Neural cell (in vitro differentiated cells): Measurements from ENCODE around the gene STK38. TPM values are rescaled to one million over a fixed set of nuclear protein-coding genes. Genes with fewer than 3 reads are reported as not detected.

ENCODE experiments used
- H2AFZ ChIP-seq: fragments of 200-600, 300-800 bp; sonication (generic), shearing (Covaris generic); 2 replicates; pipeline ENCODE4 v1.6.0; 2014; ENCODE audit warnings: low read depth, mild to moderate bottlenecking, antibody characterized with exemption, low read length, moderate library complexity
- H3F3A ChIP-seq: fragments of 200-600 bp; shearing (Covaris generic); 2 replicates; pipeline ENCODE4 v1.6.1; 2016; ENCODE audit warnings: mild to moderate bottlenecking, moderate library complexity, mixed read lengths, antibody characterized with exemption, low read length; ENCODE audit not compliant: insufficient read depth, poor library complexity, severe bottlenecking
- H3K27ac ChIP-seq: fragments of 200-600, 300-800 bp; sonication (generic), shearing (Covaris generic); 2 replicates; pipeline ENCODE4 v1.5.1; 2014; ENCODE audit warnings: mild to moderate bottlenecking, low read length, moderate library complexity
- H3K27me3 ChIP-seq: fragments of 300-800, 200-600 bp; sonication (generic), shearing (Covaris generic); 2 replicates; pipeline ENCODE4 v1.6.0; 2014; ENCODE audit warnings: mild to moderate bottlenecking, low read depth, low read length, moderate library complexity; ENCODE audit not compliant: insufficient read depth
- H3K36me3 ChIP-seq: fragments of 300-800, 200-600 bp; sonication (generic), shearing (Covaris generic); 2 replicates; pipeline ENCODE4 v1.5.1; 2014; ENCODE audit warnings: mild to moderate bottlenecking, antibody characterized with exemption, low read length, moderate library complexity; ENCODE audit not compliant: insufficient read depth
- H3K4me2 ChIP-seq: fragments of 300-800, 200-600 bp; sonication (generic), shearing (Covaris generic); 2 replicates; pipeline ENCODE4 v1.6.0; 2014; ENCODE audit warnings: mild to moderate bottlenecking, low read length
- H3K4me3 ChIP-seq: fragments of 300-800, 200-600 bp; sonication (generic), shearing (Covaris generic); 2 replicates; pipeline ENCODE4 v1.5.1; 2014; ENCODE audit warnings: mild to moderate bottlenecking, low read length, moderate library complexity
- H3K79me2 ChIP-seq: fragments of 200-600 bp; shearing (Covaris generic); replicated peaks from 2 replicates; pipeline ENCODE4 v1.6.0; 2014; ENCODE audit warnings: mild to moderate bottlenecking, low read length, moderate library complexity; ENCODE audit not compliant: insufficient read depth
- H3K9ac ChIP-seq: fragments of 300-800, 200-600 bp; sonication (generic), shearing (Covaris generic); 2 replicates; pipeline ENCODE4 v1.6.1; 2016; ENCODE audit warnings: mild to moderate bottlenecking, low read length, mixed read lengths
- H3K9me2 ChIP-seq: fragments of 200-600 bp; shearing (Covaris generic); 2 replicates; pipeline ENCODE4 v1.6.1; 2016; ENCODE audit warnings: mild to moderate bottlenecking, low read length, mixed read lengths; ENCODE audit not compliant: insufficient read depth
- H3K9me3 ChIP-seq: fragments of 200-600, 300-800 bp; sonication (generic), shearing (Covaris generic); 2 replicates; pipeline ENCODE4 v1.6.1; 2016; ENCODE audit warnings: mild to moderate bottlenecking, mixed run types, low read length, moderate library complexity, mixed read lengths
- H4K20me1 ChIP-seq: fragments of 200-600 bp; shearing (Covaris generic); 2 replicates; pipeline ENCODE4 v1.6.1; 2016; ENCODE audit warnings: mild to moderate bottlenecking, mixed run types; ENCODE audit not compliant: insufficient read depth
- EP300 ChIP-seq: fragments of 450-650 bp; conservative IDR thresholded peaks from 2 replicates; pipeline ENCODE4 v1.6.1; 2014; ENCODE audit warnings: antibody characterized with exemption, mild to moderate bottlenecking, moderate library complexity; ENCODE audit not compliant: poor library complexity, severe bottlenecking
- EZH2 ChIP-seq: fragments of 200-600, 300-800 bp; shearing (Covaris generic), sonication (generic); IDR thresholded peaks from 2 replicates; pipeline ENCODE4 v1.6.1; 2014; ENCODE audit warnings: antibody characterized with exemption, low read length, borderline replicate concordance, mild to moderate bottlenecking; ENCODE audit not compliant: insufficient read depth, poor library complexity, severe bottlenecking
- MXI1 ChIP-seq: fragments of 450-650 bp; conservative IDR thresholded peaks from 2 replicates; pipeline ENCODE4 v1.6.1; 2014; ENCODE audit warnings: antibody characterized with exemption, mild to moderate bottlenecking; ENCODE audit not compliant: poor library complexity, severe bottlenecking
- POLR2AphosphoS5 ChIP-seq: IDR thresholded peaks from 2 replicates; pipeline ENCODE4 v1.6.1; 2012
- RAD21 ChIP-seq: fragments of 450-650 bp; conservative IDR thresholded peaks from 2 replicates; pipeline ENCODE4 v1.6.1; 2014; ENCODE audit warnings: antibody characterized with exemption, mild to moderate bottlenecking, moderate library complexity
- SMC3 ChIP-seq: fragments of 450-650 bp; conservative IDR thresholded peaks from 2 replicates; pipeline ENCODE4 v1.6.1; 2014; ENCODE audit warnings: antibody characterized with exemption, mild to moderate bottlenecking, moderate library complexity; ENCODE audit not compliant: poor library complexity
- TAF1 ChIP-seq: IDR thresholded peaks from 2 replicates; pipeline ENCODE4 v1.6.1; 2012; ENCODE audit warnings: low read depth
- polyA plus RNA-seq: library from polyadenylated mRNA; depleted of rRNA; stranded (reverse); fragments of >200 nt; gene quantifications from 2 replicates; pipeline ENCODE4 v1.2.3, GENCODE V29; 2014
- TF ChIP-seq, protein P1 (sequence below): fragments of 450-650 bp; IDR thresholded peaks from 2 replicates; pipeline ENCODE4 v1.5.1; 2014; ENCODE audit warnings: antibody characterized with exemption, mild to moderate bottlenecking, moderate library complexity; ENCODE audit not compliant: poor library complexity, severe bottlenecking
- TF ChIP-seq, protein P2 (sequence below): IDR thresholded peaks from 2 replicates; pipeline ENCODE4 v1.6.1; 2012; ENCODE audit warnings: borderline replicate concordance

STK38 gene
- polyA plus RNA-seq, 1 donor from 2014 or later: 58.7 TPM

DNA sequence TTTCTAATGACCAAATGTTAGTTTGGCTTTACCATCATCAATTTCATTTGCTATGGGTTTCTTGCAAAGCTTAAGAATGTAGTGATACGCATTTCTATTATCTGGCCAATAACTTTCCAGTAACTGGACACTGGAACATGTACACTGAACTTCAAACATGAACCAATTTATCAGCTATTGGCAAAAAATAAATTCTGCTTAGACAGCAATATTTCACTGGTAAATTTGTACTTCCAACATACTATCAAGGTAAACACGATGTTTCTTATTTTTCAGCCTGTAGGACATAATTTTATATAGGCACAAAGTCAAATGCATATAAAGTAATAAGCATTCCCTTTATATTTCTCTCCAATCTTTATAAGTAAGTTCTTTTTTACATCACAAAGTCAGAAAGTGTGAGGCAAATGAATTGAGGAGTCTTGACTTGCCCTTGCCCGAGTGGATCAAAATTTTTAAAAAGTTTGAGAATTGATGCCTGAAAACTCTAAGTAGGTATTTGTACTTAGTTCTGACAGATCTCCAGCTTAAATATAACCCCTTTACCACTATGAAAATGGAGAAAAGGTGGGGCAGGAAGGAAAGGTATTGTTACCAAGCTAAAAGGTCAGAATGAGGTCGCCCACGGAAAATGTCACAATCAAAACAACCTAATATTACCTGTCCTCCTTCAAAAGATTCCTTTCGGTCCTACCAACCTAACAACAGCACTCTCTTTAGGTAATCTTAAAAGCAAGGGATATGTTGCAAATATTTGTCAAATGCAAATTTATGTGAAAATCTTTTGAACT is 41.3 kb downstream of the STK38 start:
- H3K9ac ChIP-seq: no peak overlapping the region
- H3K27me3 ChIP-seq: no peaks in the 10 kb centered on the region
- H3K36me3 ChIP-seq: peaks cover 4% of the 10 kb centered on the region
- H3K9me3 ChIP-seq: no peaks in the 10 kb centered on the region
- no peak overlapping the region for H2AFZ ChIP-seq
- H3F3A ChIP-seq: no peaks in the 10 kb centered on the region
- no peaks in the 10 kb centered on the region for H4K20me1 ChIP-seq
- no peak overlapping the region for H3K4me2 ChIP-seq
- H3K27ac ChIP-seq: no peak overlapping the region
- no peaks in the 10 kb centered on the region for H3K9me2 ChIP-seq
- no peak for TF ChIP-seq EP300
- TF ChIP-seq, protein P1, sequence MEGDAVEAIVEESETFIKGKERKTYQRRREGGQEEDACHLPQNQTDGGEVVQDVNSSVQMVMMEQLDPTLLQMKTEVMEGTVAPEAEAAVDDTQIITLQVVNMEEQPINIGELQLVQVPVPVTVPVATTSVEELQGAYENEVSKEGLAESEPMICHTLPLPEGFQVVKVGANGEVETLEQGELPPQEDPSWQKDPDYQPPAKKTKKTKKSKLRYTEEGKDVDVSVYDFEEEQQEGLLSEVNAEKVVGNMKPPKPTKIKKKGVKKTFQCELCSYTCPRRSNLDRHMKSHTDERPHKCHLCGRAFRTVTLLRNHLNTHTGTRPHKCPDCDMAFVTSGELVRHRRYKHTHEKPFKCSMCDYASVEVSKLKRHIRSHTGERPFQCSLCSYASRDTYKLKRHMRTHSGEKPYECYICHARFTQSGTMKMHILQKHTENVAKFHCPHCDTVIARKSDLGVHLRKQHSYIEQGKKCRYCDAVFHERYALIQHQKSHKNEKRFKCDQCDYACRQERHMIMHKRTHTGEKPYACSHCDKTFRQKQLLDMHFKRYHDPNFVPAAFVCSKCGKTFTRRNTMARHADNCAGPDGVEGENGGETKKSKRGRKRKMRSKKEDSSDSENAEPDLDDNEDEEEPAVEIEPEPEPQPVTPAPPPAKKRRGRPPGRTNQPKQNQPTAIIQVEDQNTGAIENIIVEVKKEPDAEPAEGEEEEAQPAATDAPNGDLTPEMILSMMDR: no peak
- TF ChIP-seq EZH2: no peak
- TF ChIP-seq TAF1: no peak
- no peak for TF ChIP-seq RAD21
- TF ChIP-seq POLR2AphosphoS5: no peak
- no peak for TF ChIP-seq MXI1
- TF ChIP-seq, protein P2, sequence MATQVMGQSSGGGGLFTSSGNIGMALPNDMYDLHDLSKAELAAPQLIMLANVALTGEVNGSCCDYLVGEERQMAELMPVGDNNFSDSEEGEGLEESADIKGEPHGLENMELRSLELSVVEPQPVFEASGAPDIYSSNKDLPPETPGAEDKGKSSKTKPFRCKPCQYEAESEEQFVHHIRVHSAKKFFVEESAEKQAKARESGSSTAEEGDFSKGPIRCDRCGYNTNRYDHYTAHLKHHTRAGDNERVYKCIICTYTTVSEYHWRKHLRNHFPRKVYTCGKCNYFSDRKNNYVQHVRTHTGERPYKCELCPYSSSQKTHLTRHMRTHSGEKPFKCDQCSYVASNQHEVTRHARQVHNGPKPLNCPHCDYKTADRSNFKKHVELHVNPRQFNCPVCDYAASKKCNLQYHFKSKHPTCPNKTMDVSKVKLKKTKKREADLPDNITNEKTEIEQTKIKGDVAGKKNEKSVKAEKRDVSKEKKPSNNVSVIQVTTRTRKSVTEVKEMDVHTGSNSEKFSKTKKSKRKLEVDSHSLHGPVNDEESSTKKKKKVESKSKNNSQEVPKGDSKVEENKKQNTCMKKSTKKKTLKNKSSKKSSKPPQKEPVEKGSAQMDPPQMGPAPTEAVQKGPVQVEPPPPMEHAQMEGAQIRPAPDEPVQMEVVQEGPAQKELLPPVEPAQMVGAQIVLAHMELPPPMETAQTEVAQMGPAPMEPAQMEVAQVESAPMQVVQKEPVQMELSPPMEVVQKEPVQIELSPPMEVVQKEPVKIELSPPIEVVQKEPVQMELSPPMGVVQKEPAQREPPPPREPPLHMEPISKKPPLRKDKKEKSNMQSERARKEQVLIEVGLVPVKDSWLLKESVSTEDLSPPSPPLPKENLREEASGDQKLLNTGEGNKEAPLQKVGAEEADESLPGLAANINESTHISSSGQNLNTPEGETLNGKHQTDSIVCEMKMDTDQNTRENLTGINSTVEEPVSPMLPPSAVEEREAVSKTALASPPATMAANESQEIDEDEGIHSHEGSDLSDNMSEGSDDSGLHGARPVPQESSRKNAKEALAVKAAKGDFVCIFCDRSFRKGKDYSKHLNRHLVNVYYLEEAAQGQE: no peak
- TF ChIP-seq SMC3: no peak
- no peak overlapping the region for H3K4me3 ChIP-seq
- no peaks in the 10 kb centered on the region for H3K79me2 ChIP-seq

DNA sequence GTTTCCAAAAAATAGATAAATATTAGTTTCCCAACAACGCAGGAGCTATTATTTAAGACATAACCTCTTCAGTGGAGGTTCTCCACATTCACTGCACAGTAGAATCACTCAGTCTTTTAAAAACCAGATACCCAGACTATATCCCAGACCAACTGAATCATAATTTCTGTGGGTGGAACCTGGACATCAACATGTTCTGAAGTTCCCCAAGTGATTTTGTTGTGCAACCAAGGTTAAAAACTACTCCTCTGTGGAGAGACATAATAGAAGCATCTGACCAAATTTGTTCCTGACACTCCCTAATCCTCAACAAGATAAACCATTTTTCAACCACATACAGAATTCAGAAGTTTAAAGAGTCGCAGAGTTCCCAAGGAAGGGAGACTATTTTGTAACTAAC is 42.3 kb downstream of the STK38 start:
- Histone ChIP-seq H3K9me3 (no peaks in the 10 kb centered on the region), H3K27me3 (no peaks in the 10 kb centered on the region), H2AFZ (no peak overlapping the region), H3F3A (no peaks in the 10 kb centered on the region), H3K4me3 (no peak overlapping the region), H3K36me3 (peaks cover 4% of the 10 kb centered on the region), H3K9ac (no peak overlapping the region), H3K4me2 (no peak overlapping the region), H3K27ac (no peak overlapping the region), H4K20me1 (no peaks in the 10 kb centered on the region), H3K9me2 (no peaks in the 10 kb centered on the region), H3K79me2 (no peaks in the 10 kb centered on the region)
- TF ChIP-seq, protein P2: no peak
